Right lobe of liver (tissue), 6 donors: ENCODE measurements around the gene MPC1L. TPM values are rescaled to one million over a fixed set of nuclear protein-coding genes. Genes with fewer than 3 reads are reported as not detected.
A peak's percentile ranks its signal among the peaks of the same experiment; 100 is the strongest.
"Not testable (repeated sequence)": the region's sequence is repeated elsewhere in the genome, so short reads cannot be mapped to it uniquely, and the experiment has no call there.

Source experiments
- ATAC-seq, 4 donors: fragments of 200-7000 bp; cut with Tn5 transposase; one replicate each; pipeline ENCODE4 v1.9.1; 2020; ENCODE audit warnings: mild to moderate bottlenecking in 4 of 4, moderate library complexity in 4 of 4
- DNase-seq, 3 donors: peaks; one replicate each; pipeline ENCODE4 v3.0.0-alpha.2; 2020
- H3K27ac ChIP-seq, 3 donors: fragments of 200-600 bp; one replicate each; pipeline ENCODE4 v1.8.0; 2022
- H3K27me3 ChIP-seq, 2 donors: fragments of 200-600 bp; one replicate each; pipeline ENCODE4 v1.8.0; 2022
- H3K36me3 ChIP-seq, 4 donors: fragments of 200-600 bp; sonication (generic) in 1 of 4; one replicate each; pipeline versions ENCODE4 v1.5.1 to v1.8.0; 2017 to 2022; ENCODE audit warnings: control low read depth in 1 of 4
- H3K4me1 ChIP-seq, 4 donors: fragments of 200-600 bp; sonication (generic) in 1 of 4; one replicate each; pipeline versions ENCODE4 v1.5.1 to v1.8.0; 2017 to 2022; ENCODE audit warnings: control low read depth in 1 of 4
- H3K4me3 ChIP-seq, 3 donors: fragments of 200-600 bp; one replicate each; pipeline ENCODE4 v1.8.0; 2022
- H3K9me3 ChIP-seq, 4 donors: fragments of 200-600 bp; sonication (generic) in 1 of 4; one replicate each; pipeline versions ENCODE4 v1.5.1 to v1.8.0; 2017 to 2022; ENCODE audit warnings: control low read depth in 1 of 4
- CTCF ChIP-seq, 4 donors: fragments of 200-600 bp in 3 of 4; fragments of 450-650 bp in 1 of 4; IDR thresholded peaks; one replicate each; pipeline versions ENCODE4 v1.5.1 to v1.8.0; 2016 to 2022; ENCODE audit warnings: antibody characterized with exemption in 4 of 4, mild to moderate bottlenecking in 2 of 4
- POLR2A ChIP-seq: fragments of 450-650 bp; IDR thresholded peaks from one replicate; pipeline ENCODE4 v1.6.1; 2017; ENCODE audit warnings: antibody characterized with exemption, mild to moderate bottlenecking
- WGBS: methylation state at CpG from one replicate; pipeline ENCODE4 v1.1.6; 2018; ENCODE audit warnings: low coverage, low lambda C conversion rate; ENCODE audit not compliant: insufficient coverage; ENCODE audit errors: missing lambda C conversion rate; 5-methylcytosine and 5-hydroxymethylcytosine counted together
- intact Hi-C, 2 donors: fragments of 100-400 bp; cut with DNase I; formaldehyde crosslinking; loops; one replicate each; pipeline versions ENCODE4 v1.11.2 to v1.14.1; 2022
- total RNA-seq, 6 experiments: library from RNA; depleted of rRNA in 2 of 6; stranded (reverse); fragments of >200 nt in 2 of 6; fragmentation: NEBNext Ultra II Directional in 3 of 6; extraction: Animal tissue kit (Norgen Biotek cat#: 25700) in 3 of 6; gene quantifications; one replicate each; pipeline versions ENCODE4 v1.1.0 to v1.2.4, GENCODE V29; 2016 to 2023
- donor health status: DM: no; HTN: yes; CAD: no.
- donor health status: DM: no; HTN: no; CAD: no.
- donor health status: DM: no; HTN: no; CAD: no.
- donor health status: DM: no; HTN: yes; CAD: no.
- donor health status: DM: no; HTN: yes; CAD: no.

Gene MPC1L
- total RNA-seq, 6 experiments from 2014 or later = not detected

- ATAC-seq = no peak
- Histone ChIP-seq H3K27ac (no peak overlapping the region), H3K9me3 (no peaks in the 10 kb centered on the region), H3K27me3 (no peaks in the 10 kb centered on the region), H3K4me3 (no peak overlapping the region), H3K4me1 (peaks cover 0 to 10% (median 0%) of the 10 kb centered on the region in 4 donors), H3K36me3 (no peaks in the 10 kb centered on the region)
- DNase-seq = no peak
- WGBS = 44% methylated on average over 3 of the region's 3 CpGs
- intact Hi-C loops = no loop called here
- no peak for TF ChIP-seq CTCF (IDR thresholded peaks at IDR 0.05)
- TF ChIP-seq POLR2A = no peak
Observed at GRCh38 chrX:40579141-40579540, 44.1 kb upstream of the MPC1L start.

GRCh38 chrX:40579900-40580536 is 43.2 kb upstream of the MPC1L start:
- TF ChIP-seq POLR2A (no peak), CTCF (IDR thresholded peaks at IDR 0.05) (no peak)
- 16% methylated on average over 12 of the region's 12 CpGs for WGBS
- intact Hi-C loops = no loop called here
- Histone ChIP-seq H3K4me3 (peak overlapping the region; percentile 61 to 76 (median 71)), H3K4me1 (peaks cover 0 to 10% (median 0%) of the 10 kb centered on the region in 4 donors), H3K27ac (peak overlapping the region; percentile 62 to 83 (median 68)), H3K36me3 (no peaks in the 10 kb centered on the region), H3K9me3 (no peaks in the 10 kb centered on the region), H3K27me3 (no peaks in the 10 kb centered on the region)
- ATAC-seq (peak; percentile 52 to 69 (median 66)), DNase-seq (no peak)

GRCh38 chrX:40580537-40581335 is 42.5 kb upstream of the MPC1L start, which contains the start of gene ATP6AP2:
Gene ATP6AP2, plus strand, starts transcription at chrX:40580970. Its CDS starts 96 bp downstream, at chrX:40581066.
- Histone ChIP-seq H3K27me3 (no peaks in the 10 kb centered on the region), H3K4me3 (peak within 1 kb of the TSS; percentile 61 to 76 (median 71)), H3K36me3 (no peaks in the 10 kb centered on the region), H3K4me1 (peaks cover 0 to 10% (median 0%) of the 10 kb centered on the region in 4 donors), H3K9me3 (no peaks in the 10 kb centered on the region), H3K27ac (peak within 1 kb of the TSS; percentile 68 to 83 (median 80))
- ATAC-seq = peak; percentile 97 to 99 (median 98)
- intact Hi-C loops = no loop called here
- DNase-seq = peak; percentile 93 to 95 (median 93)
- TF ChIP-seq POLR2A (peak; percentile 87), CTCF (IDR thresholded peaks at IDR 0.05) (no peak)
- WGBS = 26% methylated on average over 7 of the region's 89 CpGs

GRCh38 chrX:40581336-40581920 is 41.8 kb upstream of the MPC1L start:
- no peak for TF ChIP-seq POLR2A
- no peak for TF ChIP-seq CTCF (IDR thresholded peaks at IDR 0.05)
- Histone ChIP-seq H3K4me1 (peaks cover 0 to 10% (median 0%) of the 10 kb centered on the region in 4 donors), H3K27me3 (no peaks in the 10 kb centered on the region), H3K36me3 (no peaks in the 10 kb centered on the region), H3K4me3 (peak overlapping the region; percentile 61 to 76 (median 71)), H3K27ac (peak overlapping the region; percentile 34 to 83 (median 80)), H3K9me3 (no peaks in the 10 kb centered on the region)
- 22% methylated on average over 8 of the region's 15 CpGs for WGBS
- ATAC-seq (no peak), DNase-seq (no peak)
- intact Hi-C loops = no loop called here

GRCh38 chrX:40582178-40582577 is 41.0 kb upstream of the MPC1L start:
- 88% methylated on average over 12 of the region's 13 CpGs for WGBS
- H3K9me3 ChIP-seq, H3K27ac ChIP-seq, H3K36me3 ChIP-seq, H3K27me3 ChIP-seq, H3K4me1 ChIP-seq, intact Hi-C loops, ATAC-seq, DNase-seq: not testable (repeated sequence)
- peak overlapping the region in 1 of 3 donors; percentile 76 for H3K4me3 ChIP-seq
